Activated B cell treated with CpG ODN at 0.5 μM for 24 hours (primary cell): ENCODE data around the gene CROCC2. TPM values are rescaled to one million over a fixed set of nuclear protein-coding genes. Genes with fewer than 3 reads are reported as not detected.

Source experiments
- ATAC-seq: fragments of 200-7000 bp; cut with Tn5 transposase; one replicate; pipeline ENCODE4 v1.10.0; 2021; ENCODE audit warnings: low read depth, mild to moderate bottlenecking, moderate library complexity
- CTCF ChIA-PET: fragments of 350-600 bp; sonication (Branson Sonifier 250); formaldehyde crosslinking; loops from one replicate; lab custom pipeline; 2021; ENCODE audit warnings: antibody characterized with exemption; lab: Charles Lee
- POLR2A ChIA-PET: fragments of 350-600 bp; sonication (Branson Sonifier 250); formaldehyde crosslinking; loops from one replicate; lab custom pipeline; 2021; ENCODE audit warnings: antibody characterized with exemption; lab: Charles Lee
- DNase-seq: peaks from one replicate; pipeline ENCODE4 v3.0.0; 2022
- H3K27ac Mint-ChIP-seq: one replicate; pipeline ENCODE4 v1.8.0; 2020; ENCODE audit warnings: mixed read lengths
- H3K27me3 Mint-ChIP-seq: one replicate; pipeline ENCODE4 v1.8.0; 2021; ENCODE audit warnings: mixed read lengths
- H3K36me3 Mint-ChIP-seq: one replicate; pipeline ENCODE4 v1.8.0; 2021; ENCODE audit warnings: low read depth, mixed read lengths
- H3K4me1 Mint-ChIP-seq: one replicate; pipeline ENCODE4 v1.8.0; 2021; ENCODE audit warnings: mixed read lengths
- H3K4me3 Mint-ChIP-seq: one replicate; pipeline ENCODE4 v1.8.0; 2020; ENCODE audit warnings: mild to moderate bottlenecking, mixed read lengths
- H3K9me3 Mint-ChIP-seq: one replicate; pipeline ENCODE4 v1.8.0; 2020; ENCODE audit warnings: mixed read lengths
- intact Hi-C: fragments of 100-400 bp; cut with micrococcal nuclease; formaldehyde crosslinking; loops from one replicate; pipeline ENCODE4 v1.15.1; 2024
- total RNA-seq: library from RNA; stranded (reverse); gene quantifications from 2 replicates; pipeline ENCODE4 v1.2.3, GENCODE V29; 2022
- TF ChIP-seq, protein P1 (sequence below): fragments of 200-600 bp; IDR thresholded peaks from one replicate; pipeline ENCODE4 v1.8.0; 2022; ENCODE audit warnings: antibody characterized with exemption, mild to moderate bottlenecking

Gene CROCC2
- total RNA-seq, 1 donor from 2014 or later: not detected

DNA sequence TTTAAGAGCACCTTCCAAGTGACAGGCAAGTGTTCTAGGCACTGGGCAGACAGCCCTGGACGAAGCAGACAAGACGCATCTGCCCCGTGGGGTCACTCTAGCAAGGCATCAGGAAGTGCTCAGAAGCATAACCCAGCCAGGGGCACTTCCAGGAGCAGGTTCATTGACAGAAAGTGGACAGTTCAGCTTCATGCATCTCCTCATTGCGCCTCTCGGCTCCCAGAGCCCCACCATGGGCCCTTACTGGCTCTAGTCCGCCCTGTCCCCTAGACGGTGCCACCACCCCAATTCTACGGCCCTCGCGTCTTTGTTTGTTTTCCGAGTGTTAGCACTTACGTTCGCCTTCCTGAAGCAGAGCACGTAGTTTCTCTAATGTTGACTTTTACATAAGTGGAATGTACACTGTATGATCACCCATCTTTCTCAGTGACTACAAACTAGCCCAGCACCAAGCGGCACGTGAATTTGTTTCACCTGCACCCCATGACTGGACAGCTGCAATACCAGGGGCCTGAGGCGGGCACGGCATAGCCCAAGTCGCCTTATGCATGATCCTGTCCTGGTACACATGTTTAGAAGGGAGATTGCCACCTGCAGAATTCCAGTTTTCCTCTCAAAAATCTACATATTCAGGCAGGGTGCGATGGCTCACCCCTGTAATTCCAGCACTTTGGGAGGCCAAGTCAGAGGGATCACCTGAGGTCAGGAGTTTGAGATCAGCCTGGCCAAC, 125.5 kb downstream of the CROCC2 start:
- DNase-seq (no peak), ATAC-seq (no peak)
- H3K9me3 Mint-ChIP-seq: peaks cover 5% of the 10 kb centered on the region
- peaks cover 18% of the 10 kb centered on the region for H3K4me1 Mint-ChIP-seq
- TF ChIP-seq, protein P1, sequence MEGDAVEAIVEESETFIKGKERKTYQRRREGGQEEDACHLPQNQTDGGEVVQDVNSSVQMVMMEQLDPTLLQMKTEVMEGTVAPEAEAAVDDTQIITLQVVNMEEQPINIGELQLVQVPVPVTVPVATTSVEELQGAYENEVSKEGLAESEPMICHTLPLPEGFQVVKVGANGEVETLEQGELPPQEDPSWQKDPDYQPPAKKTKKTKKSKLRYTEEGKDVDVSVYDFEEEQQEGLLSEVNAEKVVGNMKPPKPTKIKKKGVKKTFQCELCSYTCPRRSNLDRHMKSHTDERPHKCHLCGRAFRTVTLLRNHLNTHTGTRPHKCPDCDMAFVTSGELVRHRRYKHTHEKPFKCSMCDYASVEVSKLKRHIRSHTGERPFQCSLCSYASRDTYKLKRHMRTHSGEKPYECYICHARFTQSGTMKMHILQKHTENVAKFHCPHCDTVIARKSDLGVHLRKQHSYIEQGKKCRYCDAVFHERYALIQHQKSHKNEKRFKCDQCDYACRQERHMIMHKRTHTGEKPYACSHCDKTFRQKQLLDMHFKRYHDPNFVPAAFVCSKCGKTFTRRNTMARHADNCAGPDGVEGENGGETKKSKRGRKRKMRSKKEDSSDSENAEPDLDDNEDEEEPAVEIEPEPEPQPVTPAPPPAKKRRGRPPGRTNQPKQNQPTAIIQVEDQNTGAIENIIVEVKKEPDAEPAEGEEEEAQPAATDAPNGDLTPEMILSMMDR: no peak
- no peak overlapping the region for H3K4me3 Mint-ChIP-seq
- no peak overlapping the region for H3K27ac Mint-ChIP-seq
- ChIA-PET CTCF (no interaction called here), POLR2A (no interaction called here)
- H3K27me3 Mint-ChIP-seq: no peaks in the 10 kb centered on the region
- intact Hi-C loops: no loop called here
- H3K36me3 Mint-ChIP-seq: peaks cover 2% of the 10 kb centered on the region

DNA sequence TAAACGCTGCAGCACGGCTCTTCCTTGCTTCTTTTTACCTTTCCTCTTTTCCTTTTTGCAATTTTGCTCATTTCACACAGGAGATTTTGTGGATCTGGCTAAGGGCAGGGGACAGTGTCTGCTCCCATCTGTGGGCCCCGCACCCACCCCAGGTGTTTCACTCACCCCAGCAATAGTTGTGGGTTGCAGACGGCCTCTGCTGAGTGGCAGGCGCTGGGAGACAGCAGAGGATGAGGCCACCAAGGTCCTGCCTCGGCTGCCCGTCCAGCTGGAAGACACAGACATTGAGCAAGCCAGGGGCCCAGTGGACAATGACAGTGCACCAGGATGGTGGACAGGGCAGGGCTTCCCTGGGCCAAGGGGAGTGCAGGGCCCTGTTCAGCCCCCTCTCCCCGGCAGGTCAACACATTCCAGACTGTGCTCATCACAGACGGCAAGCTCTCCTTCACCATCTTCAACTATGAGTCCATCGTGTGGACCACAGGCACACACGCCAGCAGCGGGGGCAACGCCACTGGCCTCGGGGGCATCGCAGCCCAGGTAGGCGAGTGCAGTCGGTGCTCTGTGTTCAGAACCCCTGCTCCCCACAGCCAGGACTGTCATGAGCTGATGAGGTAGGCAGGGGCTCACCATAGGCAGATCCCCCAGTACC, 127.3 kb downstream of the CROCC2 start:
- Mint-ChIP-seq H3K27ac (no peak overlapping the region), H3K4me3 (no peak overlapping the region)
- ATAC-seq: no peak

DNA sequence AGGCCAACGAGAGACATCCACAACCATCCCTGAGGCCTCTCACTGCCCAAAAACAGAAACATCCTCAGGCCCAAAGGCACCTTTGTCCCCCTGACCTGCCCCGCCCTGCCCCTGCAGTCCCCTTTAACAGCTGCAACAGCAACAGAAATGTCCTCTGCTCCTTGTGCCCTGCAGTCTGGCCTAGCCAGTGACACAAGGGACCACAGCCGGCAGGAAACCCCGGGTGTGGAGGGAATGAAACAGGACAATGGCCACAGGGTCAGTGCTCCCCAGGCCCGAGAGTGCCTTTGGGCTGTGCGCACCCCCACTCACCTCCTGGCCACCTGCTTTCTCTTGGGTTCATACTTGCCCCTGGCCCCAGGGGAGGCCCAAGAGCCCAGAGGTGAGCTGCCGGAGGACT, 127.9 kb downstream of the CROCC2 start:
- no peak for DNase-seq
- ChIA-PET POLR2A (no interaction called here), CTCF (no interaction called here)
- Mint-ChIP-seq H3K9me3 (no peaks in the 10 kb centered on the region), H3K27ac (no peak overlapping the region), H3K27me3 (no peaks in the 10 kb centered on the region), H3K4me3 (no peak overlapping the region), H3K36me3 (no peaks in the 10 kb centered on the region), H3K4me1 (peaks cover 38% of the 10 kb centered on the region)
- intact Hi-C loops: no loop called here
- TF ChIP-seq, protein P1: no peak
- no peak for ATAC-seq

More for the DNA sequence above, 127.3 kb downstream of the CROCC2 start:
- no peaks in the 10 kb centered on the region for H3K9me3 Mint-ChIP-seq
- ChIA-PET CTCF (no interaction called here), POLR2A (no interaction called here)
- peaks cover 33% of the 10 kb centered on the region for H3K4me1 Mint-ChIP-seq
- intact Hi-C loops: no loop called here
- no peak for DNase-seq
- TF ChIP-seq, protein P1: no peak
- no peaks in the 10 kb centered on the region for H3K36me3 Mint-ChIP-seq
- H3K27me3 Mint-ChIP-seq: no peaks in the 10 kb centered on the region

DNA sequence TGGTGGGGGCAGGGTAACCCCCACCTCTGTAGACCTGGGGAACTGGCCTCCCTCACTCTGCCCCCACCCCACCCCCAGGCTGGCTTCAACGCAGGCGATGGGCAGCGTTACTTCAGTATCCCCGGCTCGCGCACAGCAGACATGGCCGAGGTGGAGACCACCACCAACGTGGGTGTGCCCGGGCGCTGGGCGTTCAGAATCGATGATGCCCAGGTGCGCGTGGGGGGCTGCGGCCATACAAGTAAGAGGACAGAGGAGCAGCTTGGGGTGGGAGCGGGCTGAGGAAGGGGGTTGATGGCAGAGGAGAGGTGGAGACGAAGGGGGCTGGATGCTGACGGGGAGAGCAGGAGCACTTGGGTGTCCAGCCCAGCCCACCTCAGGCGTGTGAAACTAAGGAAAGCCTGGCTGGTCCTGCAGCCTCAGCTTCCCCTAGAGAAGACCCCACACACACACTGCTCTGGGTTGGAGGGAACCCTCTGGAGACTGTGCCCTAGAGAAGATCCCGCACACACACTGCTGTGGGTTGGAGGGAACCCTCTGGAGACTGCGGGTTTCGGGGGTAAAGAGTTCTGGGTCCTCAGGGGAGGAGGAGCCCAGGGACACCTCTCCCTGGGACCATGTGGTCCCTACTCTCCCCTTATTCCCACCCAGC, 128.5 kb downstream of the CROCC2 start:
- TF ChIP-seq, protein P1: no peak
- Mint-ChIP-seq H3K27me3 (no peaks in the 10 kb centered on the region), H3K9me3 (no peaks in the 10 kb centered on the region), H3K4me3 (no peak overlapping the region), H3K36me3 (no peaks in the 10 kb centered on the region), H3K4me1 (peaks cover 44% of the 10 kb centered on the region), H3K27ac (peak overlapping the region; percentile 41)
- ATAC-seq (no peak), DNase-seq (no peak)
- ChIA-PET POLR2A (no interaction called here), CTCF (no interaction called here)
- intact Hi-C loops: loop anchor here (5.0 kb wide), 2 partner anchors 323 to 848 kb away; partner anchors contain the start of gene FARP2
